ENCODE results near the gene PSMD4.

PSMD4 gene

GRCh38 chr1:151311011-151311410, 56.5 kb downstream of the PSMD4 start:
- no peak for DNase-seq

- no peak for DNase-seq
Observed at GRCh38 chr1:151311589-151312331, 57.2 kb downstream of the PSMD4 start.

GRCh38 chr1:151312411-151312810, 57.9 kb downstream of the PSMD4 start:
- no peak for DNase-seq

- no peak for DNase-seq
Observed at GRCh38 chr1:151312826-151313225, 58.3 kb downstream of the PSMD4 start.

GRCh38 chr1:151313501-151313900, 59.0 kb downstream of the PSMD4 start:
- no peak for DNase-seq

GRCh38 chr1:151314137-151314875, 59.8 kb downstream of the PSMD4 start:
- DNase-seq, result peak; percentile 45

GRCh38 chr1:151315565-151316235, 61.2 kb downstream of the PSMD4 start:
- DNase-seq, result no peak
